Caco-2 (cell line): ENCODE measurements around the gene NT5C3B. TPM values are rescaled to one million over a fixed set of nuclear protein-coding genes. Genes with fewer than 3 reads are reported as not detected.
"Not testable (repeated sequence)": the region's sequence is repeated elsewhere in the genome, so short reads cannot be mapped to it uniquely, and the experiment has no call there.

Source experiments
- BruUV-seq: library from RNA; stranded (reverse); fragments of 400-500 nt; replicated peaks from 2 replicates; lab custom pipeline; 2021; lab: Mats Ljungman, UMichigan
- CTCF ChIA-PET: fragments of 300-600 bp; sonication (Branson Sonifier 250); formaldehyde crosslinking; loops from one replicate; lab custom pipeline; 2022; ENCODE audit warnings: antibody characterized with exemption; lab: Charles Lee
- POLR2A ChIA-PET: fragments of 300-600 bp; sonication (Branson Sonifier 250); formaldehyde crosslinking; loops from one replicate; lab custom pipeline; 2022; ENCODE audit warnings: antibody characterized with exemption; lab: Charles Lee
- DNase-seq, 2 experiments: peaks; one replicate each; pipeline versions ENCODE4 v3.0.0 to v3.0.0-alpha.2; 2020 to 2022
- H3K27me3 ChIP-seq: replicated peaks from 2 replicates; pipeline ENCODE4 v1.6.0; 2011; ENCODE audit warnings: low read length; ENCODE audit not compliant: control insufficient read depth, insufficient read depth
- H3K36me3 ChIP-seq: 2 replicates; pipeline ENCODE4 v1.5.1; 2011; ENCODE audit warnings: low read length; ENCODE audit not compliant: control insufficient read depth, insufficient read depth
- H3K4me1 ChIP-seq: fragments of 250-450 bp; sonication (Bioruptor Pico); 2 replicates; pipeline ENCODE4 v1.5.1; 2020; ENCODE audit warnings: mild to moderate bottlenecking
- H3K4me3 ChIP-seq: 2 replicates; pipeline ENCODE4 v1.5.1; 2011; ENCODE audit warnings: low read depth, mild to moderate bottlenecking, control low read depth, low read length
- H3K9me3 ChIP-seq: fragments of 250-450 bp; sonication (Bioruptor Pico); 2 replicates; pipeline ENCODE4 v1.5.1; 2020; ENCODE audit warnings: mild to moderate bottlenecking, moderate library complexity
- H3K27ac Mint-ChIP-seq: one replicate; pipeline ENCODE4 v1.8.0; 2022; ENCODE audit warnings: mixed read lengths; ENCODE audit not compliant: unreplicated experiment
- H3K27me3 Mint-ChIP-seq: one replicate; pipeline ENCODE4 v1.8.0; 2022; ENCODE audit warnings: mixed read lengths; ENCODE audit not compliant: insufficient read depth, unreplicated experiment
- H3K36me3 Mint-ChIP-seq: one replicate; pipeline ENCODE4 v1.8.0; 2022; ENCODE audit warnings: mild to moderate bottlenecking, mixed read lengths; ENCODE audit not compliant: insufficient read depth, unreplicated experiment
- H3K4me1 Mint-ChIP-seq: one replicate; pipeline ENCODE4 v1.8.0; 2022; ENCODE audit warnings: low read depth, mixed read lengths; ENCODE audit not compliant: unreplicated experiment
- H3K4me3 Mint-ChIP-seq: one replicate; pipeline ENCODE4 v1.8.0; 2022; ENCODE audit warnings: mild to moderate bottlenecking, moderate library complexity, mixed read lengths; ENCODE audit not compliant: unreplicated experiment
- H3K9me3 Mint-ChIP-seq: one replicate; pipeline ENCODE4 v1.8.0; 2022; ENCODE audit warnings: mixed read lengths; ENCODE audit not compliant: unreplicated experiment
- intact Hi-C: fragments of 100-400 bp; cut with micrococcal nuclease; formaldehyde crosslinking; loops from one replicate; pipeline ENCODE4 v1.10.0; 2022; ENCODE audit not compliant: unreplicated experiment
- total RNA-seq: library from RNA; stranded (reverse); gene quantifications from 2 replicates; pipeline ENCODE4 v1.2.3, GENCODE V29; 2022
- TF ChIP-seq, protein P1 (sequence below), 2 experiments: fragments of 200-600 bp in 1 of 2; IDR thresholded peaks; 1 replicate in 1 of 2; 2 replicates in 1 of 2; pipeline versions ENCODE4 v1.5.1 to v1.8.0; 2011 to 2022; ENCODE audit warnings: antibody characterized with exemption in 1 of 2, control low read depth in 1 of 2, inconsistent platforms in 1 of 2, low read depth in 1 of 2, low read length in 1 of 2, mild to moderate bottlenecking in 1 of 2, moderate library complexity in 1 of 2; ENCODE audit not compliant: insufficient read depth in 1 of 2, severe bottlenecking in 1 of 2, unreplicated experiment in 1 of 2

NT5C3B gene
- total RNA-seq, 1 experiment from 2014 or later = 94.5 TPM

DNA sequence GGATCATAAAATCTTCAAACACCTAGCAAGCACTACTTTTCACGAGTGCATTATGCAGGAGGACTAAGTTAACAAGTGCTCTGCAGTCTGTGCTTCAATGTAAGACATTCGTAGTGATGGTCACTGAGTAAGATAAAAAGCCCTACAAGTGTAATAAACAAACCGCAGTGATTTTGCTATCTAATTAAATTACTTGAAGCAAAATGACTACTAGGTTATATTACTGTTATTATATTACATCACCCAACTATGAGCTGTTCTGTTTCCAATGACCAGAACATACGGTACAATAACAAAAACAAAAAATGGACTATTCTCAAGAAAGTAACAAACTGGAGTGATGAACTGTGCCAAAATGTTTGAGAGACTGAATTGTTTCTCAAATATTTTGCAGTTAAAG is 12.8 kb upstream of the NT5C3B start:
- Mint-ChIP-seq H3K4me1 (no peaks in the 10 kb centered on the region), H3K36me3 (peaks cover 34% of the 10 kb centered on the region), H3K4me3 (no peak overlapping the region), H3K27me3 (no peaks in the 10 kb centered on the region), H3K9me3 (no peaks in the 10 kb centered on the region), H3K27ac (no peak overlapping the region)
- no peak for DNase-seq
- POLR2A ChIA-PET = no interaction called here
- CTCF ChIA-PET = no interaction called here
- Histone ChIP-seq H3K4me1 (no peaks in the 10 kb centered on the region), H3K9me3 (no peaks in the 10 kb centered on the region), H3K36me3 (no peaks in the 10 kb centered on the region; the same call in 1 of the 2 replicates), H3K4me3 (no peak overlapping the region), H3K27me3 (no peaks in the 10 kb centered on the region)
- BruUV-seq = no TSS peak
- TF ChIP-seq, protein P1, sequence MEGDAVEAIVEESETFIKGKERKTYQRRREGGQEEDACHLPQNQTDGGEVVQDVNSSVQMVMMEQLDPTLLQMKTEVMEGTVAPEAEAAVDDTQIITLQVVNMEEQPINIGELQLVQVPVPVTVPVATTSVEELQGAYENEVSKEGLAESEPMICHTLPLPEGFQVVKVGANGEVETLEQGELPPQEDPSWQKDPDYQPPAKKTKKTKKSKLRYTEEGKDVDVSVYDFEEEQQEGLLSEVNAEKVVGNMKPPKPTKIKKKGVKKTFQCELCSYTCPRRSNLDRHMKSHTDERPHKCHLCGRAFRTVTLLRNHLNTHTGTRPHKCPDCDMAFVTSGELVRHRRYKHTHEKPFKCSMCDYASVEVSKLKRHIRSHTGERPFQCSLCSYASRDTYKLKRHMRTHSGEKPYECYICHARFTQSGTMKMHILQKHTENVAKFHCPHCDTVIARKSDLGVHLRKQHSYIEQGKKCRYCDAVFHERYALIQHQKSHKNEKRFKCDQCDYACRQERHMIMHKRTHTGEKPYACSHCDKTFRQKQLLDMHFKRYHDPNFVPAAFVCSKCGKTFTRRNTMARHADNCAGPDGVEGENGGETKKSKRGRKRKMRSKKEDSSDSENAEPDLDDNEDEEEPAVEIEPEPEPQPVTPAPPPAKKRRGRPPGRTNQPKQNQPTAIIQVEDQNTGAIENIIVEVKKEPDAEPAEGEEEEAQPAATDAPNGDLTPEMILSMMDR (IDR thresholded peaks at IDR 0.05; ENCODE audit: insufficient read depth in 1 of 2, low read depth in 1 of 2, low read length in 1 of 2, severe bottlenecking in 1 of 2, unreplicated experiment in 1 of 2) = no peak
- intact Hi-C loops = no loop called here

GRCh38 chr17:41844971-41845370 is 8.9 kb upstream of the NT5C3B start:
- Histone ChIP-seq H3K36me3 (no peaks in the 10 kb centered on the region), H3K27me3 (no peaks in the 10 kb centered on the region), H3K9me3 (no peaks in the 10 kb centered on the region), H3K4me3 (no peak overlapping the region), H3K4me1 (no peaks in the 10 kb centered on the region)
- CTCF ChIA-PET = no interaction called here
- intact Hi-C loops = no loop called here
- Mint-ChIP-seq H3K27me3 (no peaks in the 10 kb centered on the region), H3K4me1 (no peaks in the 10 kb centered on the region), H3K27ac (no peak overlapping the region), H3K4me3 (no peak overlapping the region), H3K9me3 (no peaks in the 10 kb centered on the region), H3K36me3 (peaks cover 11% of the 10 kb centered on the region)
- POLR2A ChIA-PET = no interaction called here
- DNase-seq = no peak
- BruUV-seq = no TSS peak
- TF ChIP-seq, protein P1 (IDR thresholded peaks at IDR 0.05; ENCODE audit: insufficient read depth in 1 of 2, low read depth in 1 of 2, low read length in 1 of 2, severe bottlenecking in 1 of 2, unreplicated experiment in 1 of 2) = no peak

GRCh38 chr17:41840781-41841180 is 4.7 kb upstream of the NT5C3B start:
- POLR2A ChIA-PET, H3K4me1 ChIP-seq, BruUV-seq, H3K36me3 ChIP-seq, intact Hi-C loops, H3K27me3 ChIP-seq, H3K9me3 Mint-ChIP-seq, H3K4me3 Mint-ChIP-seq, CTCF ChIA-PET, H3K4me1 Mint-ChIP-seq, H3K9me3 ChIP-seq, H3K36me3 Mint-ChIP-seq, H3K27me3 Mint-ChIP-seq, H3K4me3 ChIP-seq, H3K27ac Mint-ChIP-seq, DNase-seq: not testable (repeated sequence)

DNA sequence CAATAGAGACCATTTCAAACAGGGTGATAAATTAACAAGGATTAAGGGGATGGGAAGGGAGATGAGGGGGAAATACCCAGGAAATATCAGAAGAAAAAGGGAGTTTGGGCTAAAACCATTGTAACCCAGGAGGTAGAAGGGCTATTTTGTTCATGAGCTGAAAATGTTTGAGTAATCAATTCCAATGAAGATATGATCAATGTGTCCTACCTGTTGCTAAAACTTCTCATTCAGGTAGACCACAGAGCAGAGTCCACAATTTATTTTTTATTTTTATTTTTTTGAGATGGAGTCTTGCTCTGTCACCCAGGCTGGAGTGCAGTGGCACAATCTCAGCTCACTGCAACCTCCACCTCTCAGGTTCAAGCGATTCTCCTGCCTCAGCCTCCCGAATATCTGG is 3.4 kb upstream of the NT5C3B start:
- H3K4me1 Mint-ChIP-seq, H3K36me3 Mint-ChIP-seq, H3K9me3 ChIP-seq, H3K4me3 Mint-ChIP-seq, H3K27ac Mint-ChIP-seq, H3K4me3 ChIP-seq, CTCF ChIA-PET, DNase-seq, intact Hi-C loops, H3K4me1 ChIP-seq, H3K27me3 Mint-ChIP-seq, H3K36me3 ChIP-seq, H3K27me3 ChIP-seq, POLR2A ChIA-PET, BruUV-seq, H3K9me3 Mint-ChIP-seq: not testable (repeated sequence)
